Measurements from ENCODE around the gene KRT32.

DNA sequence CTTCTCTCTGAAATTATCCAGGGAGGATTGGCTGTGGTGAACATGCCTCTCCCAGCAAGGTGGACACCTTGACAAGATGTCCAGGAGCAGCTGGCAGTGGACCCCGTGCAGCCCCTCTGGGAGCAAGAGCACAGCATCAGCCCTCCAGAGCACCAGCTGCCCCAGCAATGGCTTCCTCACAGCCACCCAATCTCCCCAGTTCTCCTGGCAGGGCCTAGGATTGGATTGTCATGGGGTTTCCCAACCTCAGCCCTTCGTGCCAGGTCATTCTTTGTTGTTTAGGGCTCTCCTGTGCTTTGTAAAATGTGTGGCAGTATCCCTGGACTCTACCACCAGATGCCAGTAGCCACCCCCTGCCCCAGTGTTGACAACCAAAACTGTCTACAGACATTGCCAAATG, 24.3 kb upstream of the KRT32 start:
- TF ChIP-seq POLR2A (IDR thresholded peaks at IDR 0.05; ENCODE audit: low read depth, low read length) (no peak), POLR2AphosphoS5 (IDR thresholded peaks at IDR 0.05; ENCODE audit: low read depth, low read length) (no peak)

Data from GM12891 (cell line).